GM18499 (cell line): ENCODE data around the gene DISC1.

ENCODE experiments used
- ATAC-seq: cut with Tn5 transposase; IDR thresholded peaks from one replicate; pipeline ENCODE4 v1.9.1; 2021; ENCODE audit warnings: moderate number of reproducible peaks; ENCODE audit not compliant: insufficient read depth, unreplicated experiment

The DISC1 gene

DNA sequence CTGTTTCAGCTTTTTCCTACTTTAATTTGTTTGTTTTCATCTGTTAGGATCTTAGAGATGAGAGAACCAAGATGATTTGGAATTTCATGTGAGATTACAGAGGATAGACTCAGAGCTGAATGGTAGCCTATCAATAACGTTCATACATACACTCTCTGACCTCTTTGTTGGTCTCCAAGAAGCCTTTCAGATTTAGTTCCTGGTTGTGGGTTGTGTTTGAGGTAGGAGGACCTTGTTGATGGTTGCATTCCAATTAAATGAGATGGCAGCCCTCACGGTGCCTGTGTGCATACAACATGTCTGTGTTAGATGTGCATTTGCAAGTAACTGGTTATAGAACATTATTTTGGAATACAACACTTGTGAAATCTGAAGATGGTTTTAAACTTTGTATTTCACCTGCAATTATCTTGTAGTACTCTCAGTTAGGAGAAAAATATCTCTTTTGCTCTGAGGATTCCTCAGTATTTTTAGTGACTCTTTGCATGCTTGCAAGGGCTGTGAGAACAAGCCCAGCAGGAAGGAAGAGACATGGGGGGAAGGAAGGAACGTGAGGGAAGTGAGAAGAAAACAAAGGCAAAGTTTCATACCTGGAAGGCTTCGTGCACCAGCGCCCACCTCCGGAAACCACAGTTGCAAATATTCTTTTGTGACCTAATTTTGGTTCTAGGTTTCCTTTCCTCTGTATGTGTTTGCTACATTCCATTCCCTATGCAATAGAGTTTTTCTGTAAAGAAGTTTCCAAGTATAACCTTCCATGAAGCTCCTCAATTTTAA is 291.8 kb downstream of the DISC1 start:
- ATAC-seq: no peak

DNA sequence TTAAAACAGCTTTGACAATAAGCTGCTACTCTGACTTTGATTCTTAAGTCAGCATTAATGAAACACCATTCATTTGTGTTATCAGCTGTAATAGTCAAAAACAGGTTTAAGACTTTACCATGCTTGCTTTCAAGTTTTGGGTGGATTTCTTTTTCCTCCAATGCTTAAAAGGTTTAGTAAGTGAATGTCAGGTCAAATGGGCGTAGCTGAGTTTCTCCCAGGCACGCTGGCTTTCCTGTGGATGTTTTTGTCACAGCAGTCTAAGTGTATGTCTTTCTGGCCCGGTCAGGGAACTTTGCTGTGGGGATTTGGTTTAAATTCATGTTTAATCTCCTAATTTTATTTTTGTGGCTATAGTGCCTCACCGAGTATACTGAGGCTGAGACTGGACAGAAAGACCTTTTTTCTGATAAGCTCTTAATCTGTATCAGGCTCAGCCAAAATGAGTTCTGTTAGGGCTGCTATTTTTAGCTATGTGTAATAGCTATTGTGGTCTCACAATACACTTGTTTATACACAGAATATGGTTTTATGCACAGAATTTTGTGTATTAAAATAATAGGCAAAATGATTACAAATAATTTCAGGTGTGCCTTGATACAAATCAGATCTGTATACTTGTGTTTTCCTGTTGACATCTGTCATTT is 292.8 kb downstream of the DISC1 start:
- no peak for ATAC-seq

DNA sequence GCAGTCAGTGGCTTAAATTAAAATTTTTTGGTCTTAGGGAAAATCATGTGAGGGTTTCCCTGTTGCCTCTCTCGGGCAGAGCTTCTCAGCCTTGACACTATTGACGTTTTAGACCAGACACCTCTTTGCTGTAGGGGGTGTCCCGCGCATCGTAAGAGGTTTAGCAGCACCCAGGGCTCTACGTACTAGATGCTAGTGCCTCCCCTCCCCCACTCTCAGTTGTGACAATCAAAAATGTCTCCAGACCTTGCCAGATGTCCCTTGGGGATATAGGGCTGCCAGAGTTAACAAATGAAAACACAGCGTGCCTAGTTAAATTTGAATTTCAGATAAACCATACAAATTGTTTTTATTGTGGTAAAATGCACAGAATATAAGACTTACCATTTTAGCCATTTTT is 293.3 kb downstream of the DISC1 start:
- no peak for ATAC-seq

DNA sequence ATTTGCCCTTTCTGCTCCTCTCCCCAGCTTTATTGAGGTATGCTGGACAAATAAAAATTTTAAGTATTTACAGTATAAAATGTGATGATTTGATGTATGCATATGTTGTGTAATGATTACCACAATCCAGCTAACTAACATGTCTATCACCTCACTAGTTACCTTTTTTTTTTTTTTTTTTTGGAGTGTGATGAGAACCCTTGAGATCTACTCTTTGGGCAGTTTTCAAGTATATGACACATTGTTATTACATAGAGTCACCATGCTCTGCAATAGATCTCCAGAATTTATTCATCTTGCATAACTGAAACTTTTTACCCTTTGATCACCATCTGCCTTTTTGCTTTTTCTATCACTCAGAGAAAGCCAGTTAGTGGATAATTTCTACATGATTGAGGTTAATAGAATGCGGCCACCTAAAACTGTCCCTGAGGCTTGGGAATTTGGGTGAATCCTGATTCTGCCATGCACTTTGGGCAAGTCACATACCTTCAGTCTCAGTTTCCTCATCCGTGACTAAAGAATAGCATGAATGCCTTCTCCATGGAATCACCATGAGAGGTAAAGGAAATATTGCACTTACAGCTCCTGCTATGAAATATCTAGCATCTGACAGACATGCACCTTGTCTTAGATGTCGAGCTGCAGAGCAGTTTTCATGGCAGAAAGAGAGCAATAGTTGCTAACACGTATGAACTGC is 295.2 kb downstream of the DISC1 start:
- ATAC-seq: no peak

DNA sequence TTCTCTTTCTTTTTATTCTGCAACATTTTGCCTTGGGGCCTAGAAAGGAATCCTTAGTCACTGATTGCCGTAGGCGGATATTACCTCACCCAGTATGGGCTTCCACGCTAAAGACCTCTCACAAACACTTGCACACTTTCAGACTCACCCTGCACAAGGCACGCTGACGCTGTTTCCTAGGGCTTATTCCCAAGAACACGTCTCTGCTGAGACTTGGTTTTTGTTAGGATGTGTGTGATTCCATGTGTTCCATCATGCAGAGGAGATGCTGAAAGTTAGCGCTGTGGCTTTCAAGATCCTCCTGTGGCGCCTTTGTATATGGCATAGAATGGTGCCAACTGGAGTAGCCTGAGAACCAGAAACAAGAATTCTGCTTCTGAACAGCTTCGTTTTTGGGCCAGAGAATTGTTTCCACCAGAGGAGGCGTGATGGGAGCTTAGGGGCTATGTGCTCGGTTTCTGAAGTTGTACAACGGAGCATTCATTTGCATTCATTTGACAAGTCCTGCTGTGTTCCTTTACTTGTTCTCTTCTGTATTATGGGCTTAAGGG is 297.0 kb downstream of the DISC1 start:
- ATAC-seq: no peak

DNA sequence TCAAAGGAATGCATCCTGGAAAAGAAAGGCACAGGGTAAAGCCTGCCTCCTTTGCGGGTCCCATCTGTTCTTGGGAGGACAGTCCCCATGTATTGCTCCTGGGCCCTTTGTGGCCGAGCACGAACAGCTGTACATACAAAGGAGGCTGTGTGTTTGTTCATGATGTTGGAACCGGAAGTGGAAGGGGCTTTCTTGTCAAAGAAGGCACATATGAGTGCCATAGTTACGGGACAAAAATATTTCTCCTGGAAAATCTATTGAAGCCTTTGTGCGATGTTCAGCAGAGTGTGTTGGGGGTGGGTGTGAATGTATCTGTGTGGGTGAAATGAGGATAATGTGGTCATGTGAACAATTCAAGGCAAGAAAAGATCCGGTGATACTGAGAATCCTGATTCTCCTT is 297.6 kb downstream of the DISC1 start:
- ATAC-seq: no peak

DNA sequence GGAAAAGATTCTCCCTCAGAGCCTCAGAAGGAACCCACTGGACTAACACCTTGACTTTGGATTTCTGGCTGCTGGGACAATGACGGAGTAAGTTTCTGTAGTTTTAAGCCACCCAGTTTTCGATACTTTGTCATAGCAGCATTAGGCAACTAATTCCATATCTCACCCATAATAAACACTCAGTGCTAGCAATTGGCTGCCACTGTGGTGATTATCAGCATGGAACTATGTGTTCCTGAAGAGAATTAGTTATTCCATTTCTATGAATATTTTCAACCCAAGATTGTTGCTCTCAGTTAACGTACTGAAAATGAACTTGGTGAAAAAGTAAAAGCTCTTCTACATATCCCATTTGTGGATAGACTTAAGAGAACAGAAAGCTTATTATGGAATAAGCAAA is 299.3 kb downstream of the DISC1 start:
- ATAC-seq: no peak

DNA sequence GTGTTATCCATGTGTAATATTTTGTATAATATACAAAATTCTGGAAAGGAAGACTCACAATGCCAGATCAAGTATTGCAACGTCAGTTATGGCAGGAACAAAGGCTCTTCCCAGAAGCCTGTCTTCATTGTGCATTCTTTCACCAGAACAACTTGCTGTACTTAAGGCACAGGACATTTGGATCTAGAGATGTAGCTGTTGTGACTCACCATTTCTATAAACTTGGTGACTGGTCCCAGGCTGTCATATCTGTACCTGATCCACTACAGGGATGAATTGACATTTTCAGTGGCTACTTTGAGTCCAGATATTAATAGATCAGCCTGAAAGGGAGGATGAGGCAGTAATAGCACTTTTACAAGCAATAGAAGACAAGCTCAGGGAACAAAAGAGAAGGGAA is 299.8 kb downstream of the DISC1 start:
- ATAC-seq: no peak

DNA sequence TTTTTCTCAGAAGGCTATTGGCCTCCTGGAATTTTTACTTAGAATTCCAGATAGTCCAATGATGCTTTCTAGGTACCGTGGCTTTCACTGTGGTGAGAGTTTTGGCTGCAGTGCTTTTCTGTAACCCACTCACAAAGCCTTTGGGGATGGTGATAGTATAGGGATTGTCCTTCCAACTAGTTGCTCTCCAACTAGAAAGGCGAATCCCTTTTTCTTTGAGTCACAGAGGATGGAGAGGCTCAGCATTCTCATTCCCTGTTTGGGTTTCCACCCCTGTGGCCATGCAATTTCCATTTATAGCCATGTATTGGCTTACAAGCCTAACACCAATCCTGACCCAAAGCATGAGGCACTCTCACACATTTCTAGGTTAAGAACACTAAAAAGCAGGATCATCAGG is 300.3 kb downstream of the DISC1 start:
- no peak for ATAC-seq

DNA sequence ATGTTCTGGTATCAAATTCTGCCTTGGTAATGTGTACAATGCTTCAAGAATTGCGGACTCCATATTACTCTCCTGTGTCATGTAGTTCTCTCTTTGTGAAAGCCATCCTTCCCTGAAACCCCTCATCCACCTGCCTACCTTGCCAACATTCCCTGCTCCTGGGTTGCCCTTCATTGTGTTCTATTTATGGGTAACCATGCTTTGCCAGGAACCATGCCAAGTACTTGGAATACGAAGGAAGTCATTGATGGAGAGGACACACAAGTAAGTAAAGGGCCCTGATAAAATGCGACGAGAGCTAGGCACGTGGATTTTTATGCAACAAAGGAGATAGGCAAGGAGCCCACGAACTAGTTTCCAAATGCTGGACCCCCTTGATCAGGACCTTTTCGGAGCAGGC is 300.8 kb downstream of the DISC1 start:
- ATAC-seq: no peak

DNA sequence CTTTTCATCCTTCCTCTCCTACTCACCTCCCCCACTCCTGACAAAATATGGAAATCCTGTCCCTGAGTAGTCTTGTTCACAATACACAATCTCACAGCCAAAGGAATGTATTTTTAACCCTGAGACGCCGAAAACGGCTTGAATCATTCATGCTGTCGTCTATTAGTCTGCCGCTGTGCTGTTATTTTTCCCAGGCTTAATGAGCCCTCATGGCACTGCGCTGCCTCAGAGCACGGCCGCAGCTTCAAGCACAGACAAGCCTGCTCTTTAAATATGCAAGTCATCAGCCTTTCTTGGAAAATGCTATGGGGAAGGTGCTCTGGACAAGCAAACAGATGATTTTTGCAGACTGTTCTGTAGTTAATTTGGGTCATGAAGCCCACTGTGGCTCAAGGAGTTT is 302.7 kb downstream of the DISC1 start:
- no peak for ATAC-seq

DNA sequence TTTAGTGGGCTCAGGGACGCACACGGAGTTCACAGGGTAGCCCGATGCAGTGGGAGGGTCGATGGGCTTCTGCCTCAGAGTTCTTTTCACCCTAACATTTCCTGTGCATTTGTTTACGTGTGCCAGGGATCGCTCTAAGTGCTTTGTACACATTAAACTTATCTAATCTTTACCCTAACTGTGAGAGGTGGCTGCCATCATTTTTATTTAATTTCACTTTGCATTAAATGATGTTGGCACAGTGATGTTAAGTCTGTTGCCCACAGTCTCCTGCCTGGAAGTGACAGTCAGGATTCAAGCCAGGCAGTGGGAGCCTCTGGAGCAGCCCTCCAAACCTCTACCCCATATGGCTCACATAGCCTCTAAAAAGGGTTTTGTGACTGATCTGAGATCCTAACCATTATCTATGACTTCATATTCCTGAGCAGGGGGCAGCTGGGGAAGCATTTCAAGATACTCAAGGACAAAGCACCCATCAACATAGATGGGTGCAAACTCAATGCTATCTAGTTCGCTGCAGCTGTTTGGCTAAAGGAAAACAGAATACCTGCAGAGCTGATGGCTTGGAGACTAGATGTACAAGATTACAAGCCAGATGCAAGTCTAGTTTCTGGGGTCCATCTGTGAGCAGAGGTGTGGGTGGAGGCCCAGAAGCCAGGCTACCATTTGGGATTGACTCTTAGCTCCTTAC is 303.8 kb downstream of the DISC1 start:
- no peak for ATAC-seq

DNA sequence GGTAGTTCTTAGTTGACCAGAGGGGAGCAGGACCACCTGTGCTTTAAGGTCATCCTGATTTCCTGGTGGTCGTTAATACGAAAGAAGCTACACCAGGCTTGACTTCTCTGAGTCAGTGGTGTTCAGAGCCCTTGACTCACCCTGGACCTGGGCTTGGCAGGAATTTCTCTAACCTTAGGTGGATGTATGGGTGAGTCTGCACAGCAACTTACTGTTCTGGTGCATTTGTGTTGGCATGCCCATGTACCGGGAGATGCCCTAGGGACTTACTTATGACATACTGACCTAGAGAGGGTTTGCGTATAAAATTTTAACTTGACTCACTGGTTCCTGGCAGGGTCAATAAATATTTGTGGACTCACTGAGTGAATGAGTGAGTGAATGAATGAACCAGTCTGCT is 304.6 kb downstream of the DISC1 start:
- no peak for ATAC-seq

DNA sequence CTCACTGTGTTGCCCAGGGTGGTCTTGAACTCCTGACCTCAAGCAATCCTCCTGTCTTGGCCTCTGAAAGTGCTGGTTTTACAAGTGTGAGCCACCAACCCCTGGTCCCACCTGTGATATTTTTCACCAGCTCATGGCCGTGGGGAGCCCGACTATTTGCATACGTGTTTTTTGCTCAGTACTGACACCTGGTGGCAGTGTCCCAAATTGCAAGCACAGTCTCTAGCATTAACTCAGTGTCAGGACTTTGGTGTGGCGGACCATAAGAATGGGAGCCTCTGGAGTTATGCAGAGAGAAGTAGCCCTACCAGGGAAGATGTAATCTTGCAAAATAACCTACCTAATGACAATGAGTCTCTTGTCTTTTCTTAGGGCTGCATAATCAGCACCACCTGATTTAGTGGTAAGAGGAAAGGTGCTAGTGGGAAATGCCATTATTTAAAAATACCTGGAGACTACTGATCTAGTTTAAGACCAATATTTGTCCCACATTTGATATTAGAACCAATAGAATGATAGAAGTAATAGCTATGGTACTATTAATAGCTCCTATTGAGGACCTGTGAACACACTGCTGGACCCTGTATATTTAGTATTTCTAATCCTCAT is 305.4 kb downstream of the DISC1 start:
- ATAC-seq: no peak

DNA sequence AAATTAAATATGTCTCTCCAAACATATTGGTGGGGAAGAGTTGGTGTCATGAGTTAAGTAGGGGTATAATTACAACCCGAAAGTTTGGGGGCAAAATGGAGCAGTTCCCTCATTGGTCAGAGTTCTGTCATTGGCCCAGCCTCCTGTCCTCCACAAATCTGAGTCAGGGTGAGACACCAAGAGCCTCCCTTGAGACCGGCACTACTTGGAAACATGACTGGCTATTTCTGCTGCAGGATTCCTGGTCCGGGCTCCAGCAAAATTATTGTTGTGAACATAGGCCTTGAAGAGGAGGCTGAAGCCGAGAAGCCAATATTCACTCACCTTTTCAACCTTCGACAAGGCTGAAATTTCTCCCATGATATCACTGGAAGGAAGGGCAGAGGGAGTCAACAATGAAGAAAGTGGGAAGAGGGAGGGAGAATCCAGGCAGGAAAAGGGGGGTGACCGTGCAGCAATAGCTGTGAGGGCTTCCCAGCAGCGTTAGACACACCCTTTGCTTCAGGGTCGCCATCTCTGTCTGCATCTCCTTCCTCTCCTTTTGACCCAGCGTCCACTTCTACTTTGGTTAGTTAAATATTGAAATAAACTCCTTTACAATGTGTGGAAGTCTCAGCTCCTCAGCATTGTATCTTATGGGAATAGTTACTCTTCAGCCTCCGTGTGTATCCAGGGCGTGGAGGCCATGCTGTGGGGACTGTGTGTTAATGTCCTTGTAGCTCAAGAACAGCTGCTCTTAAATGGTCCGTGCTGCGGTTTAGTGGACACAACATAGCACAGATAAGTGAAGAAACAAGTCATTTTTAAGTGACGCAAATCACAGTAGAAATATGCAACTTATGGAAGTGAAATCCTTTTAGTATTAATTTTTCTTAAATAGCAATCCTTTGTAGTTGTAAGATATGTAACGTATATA is 307.4 kb downstream of the DISC1 start:
- no peak for ATAC-seq

DNA sequence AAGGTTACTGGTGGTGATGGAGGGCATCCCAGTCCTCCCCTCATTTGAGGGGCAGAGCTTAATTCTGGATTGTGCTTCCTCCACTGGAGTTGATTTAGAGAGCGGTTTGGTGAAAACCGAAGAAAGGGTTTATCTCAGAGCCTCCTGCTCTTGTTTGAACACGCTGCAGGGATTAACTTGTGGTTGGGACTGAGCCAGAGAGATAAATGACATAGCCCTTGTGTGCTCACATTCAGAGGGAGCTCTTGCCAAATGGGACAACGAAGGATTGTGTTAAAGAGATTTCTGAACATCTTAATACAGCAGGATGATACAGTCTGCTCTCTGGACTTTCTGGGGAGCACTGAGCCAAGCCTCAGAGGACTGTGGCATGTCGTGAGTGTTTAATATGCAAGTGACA is 308.2 kb downstream of the DISC1 start:
- ATAC-seq: no peak

DNA sequence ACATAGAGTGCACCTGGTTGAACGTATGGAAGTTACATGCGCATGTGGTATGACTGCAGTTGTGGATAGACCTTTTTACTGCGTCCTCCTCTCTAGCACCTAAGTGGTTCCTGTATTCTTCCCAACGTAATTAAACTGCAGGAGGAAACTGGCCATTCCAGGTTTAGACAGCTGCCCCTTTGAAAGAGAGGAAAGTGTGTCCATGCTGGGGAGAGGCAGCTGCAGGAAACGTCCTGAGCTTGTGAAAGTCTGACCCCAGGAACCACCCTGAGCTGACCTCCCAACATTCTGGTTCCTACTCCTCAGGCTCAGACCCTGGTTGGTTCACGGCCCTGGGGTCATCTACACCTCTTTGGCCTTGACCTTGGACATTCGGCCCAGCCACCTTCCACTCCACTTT is 309.3 kb downstream of the DISC1 start:
- ATAC-seq: no peak

DNA sequence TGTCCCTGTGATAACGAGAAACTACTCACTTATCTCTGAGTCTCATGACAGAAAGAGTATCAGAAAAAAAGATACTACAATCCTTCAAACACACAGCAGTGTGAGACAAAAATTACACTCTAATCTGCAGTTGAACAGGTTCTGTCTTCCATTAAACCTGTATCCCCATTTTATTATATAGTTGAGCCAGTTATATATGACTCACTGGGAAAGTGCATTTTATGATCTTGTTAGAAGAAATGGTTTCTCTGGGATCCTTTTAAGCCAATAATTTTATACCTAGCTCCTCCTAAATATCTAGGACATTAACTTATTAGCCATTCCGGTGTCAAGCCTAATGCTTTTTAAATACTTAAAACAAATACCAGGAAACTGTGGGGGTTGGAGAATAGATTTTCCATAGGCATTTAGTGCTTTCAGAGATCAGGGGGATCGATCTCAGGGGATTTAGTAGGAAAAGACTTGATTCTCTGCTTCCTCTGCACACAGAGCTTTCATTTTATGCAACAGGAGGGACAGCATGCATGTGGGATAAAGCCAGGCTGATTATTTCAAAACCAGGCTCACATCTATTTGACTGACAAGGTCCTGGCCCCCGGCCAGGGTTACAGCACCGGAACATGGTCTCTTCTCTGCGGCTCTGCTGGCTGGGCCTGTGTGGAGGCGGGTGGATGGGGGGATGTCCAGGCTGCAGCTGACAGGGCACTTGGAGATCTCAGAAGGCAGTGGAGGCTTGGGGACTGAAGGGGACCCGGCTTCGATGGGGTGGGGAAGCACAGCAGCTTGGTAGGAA is 310.6 kb downstream of the DISC1 start:
- no peak for ATAC-seq

DNA sequence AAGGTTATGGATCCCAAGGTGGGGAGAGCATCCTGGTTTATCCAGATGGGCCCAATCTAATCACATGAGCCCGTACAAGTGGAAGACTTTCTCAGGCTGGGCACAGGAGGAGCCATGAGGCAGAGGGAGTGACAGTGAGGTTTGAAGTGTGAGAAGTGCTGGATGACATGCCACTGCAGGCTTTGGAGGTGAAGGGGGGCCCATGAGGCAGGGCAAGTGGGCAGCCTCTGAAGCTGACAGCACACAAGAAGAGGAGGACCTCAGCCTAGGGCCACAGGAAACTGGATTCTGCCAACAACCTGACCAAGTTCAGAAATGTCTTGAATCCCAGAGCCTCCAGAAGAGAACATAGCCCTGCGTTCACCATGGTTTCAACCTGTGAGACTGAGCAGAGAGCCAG is 311.6 kb downstream of the DISC1 start:
- no peak for ATAC-seq
